Skeletal muscle cell (primary cell): ENCODE results near the gene SPECC1L.

Experiments used
- DNase-seq: peaks from one replicate; pipeline ENCODE4 v3.0.0-alpha.2; 2010; ENCODE audit warnings: low read depth
- H3K4me3 ChIP-seq: 2 replicates; pipeline ENCODE4 v1.5.1; 2011; ENCODE audit warnings: low read depth, mild to moderate bottlenecking, control low read depth, low read length, moderate library complexity

Gene SPECC1L

DNA sequence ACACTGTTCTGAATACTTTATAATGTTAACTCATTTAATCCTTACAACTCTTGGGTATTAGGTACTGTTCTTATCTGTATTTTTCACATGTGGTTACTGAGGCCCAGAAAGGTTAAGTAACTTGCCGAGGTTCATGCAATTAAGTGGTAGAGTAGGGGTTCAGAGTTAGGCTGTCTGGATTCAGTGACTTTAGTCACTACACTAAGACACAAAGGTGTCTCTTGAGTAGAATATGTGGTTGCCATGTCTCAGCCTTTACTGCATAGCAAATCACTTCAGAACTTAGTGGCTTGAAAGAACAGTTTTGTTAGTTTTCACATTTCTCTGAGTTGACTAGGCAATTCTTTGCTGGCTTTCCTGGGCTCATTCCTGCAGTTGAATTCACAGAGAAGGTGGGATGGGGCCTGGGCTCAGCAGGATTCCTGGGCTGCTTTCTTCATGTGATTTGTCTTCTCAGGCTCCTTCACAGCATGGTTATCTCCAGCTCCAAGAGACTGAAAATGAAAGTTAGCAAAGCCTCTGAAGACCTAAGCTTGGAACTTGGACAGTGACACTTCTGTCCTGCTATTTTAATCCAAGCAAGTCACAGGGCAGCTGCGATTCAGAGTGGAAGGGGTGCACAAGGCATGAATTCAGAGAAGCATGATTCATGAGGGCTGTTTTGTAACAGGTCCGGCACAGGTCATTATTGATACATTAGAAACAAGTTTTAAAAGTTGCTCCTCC is 68.3 kb downstream of the SPECC1L start:
- H3K4me3 ChIP-seq, result no peak overlapping the region
- no peak for DNase-seq

DNA sequence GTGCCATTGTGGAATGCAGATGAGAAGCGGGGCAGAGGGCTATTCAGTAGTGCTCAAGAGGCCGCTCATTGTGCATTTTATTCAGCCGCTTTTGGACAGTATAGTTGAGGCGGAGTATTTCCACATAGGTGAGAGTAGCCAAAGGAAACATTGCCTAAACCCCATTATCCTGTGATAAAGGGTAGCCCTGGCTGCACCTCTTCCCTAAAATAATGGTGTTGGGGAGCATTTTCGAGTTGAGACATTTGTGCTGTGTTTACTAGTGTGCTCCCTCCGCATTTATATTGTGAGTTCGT is 68.8 kb downstream of the SPECC1L start:
- H3K4me3 ChIP-seq, result no peak overlapping the region
- DNase-seq, result no peak

DNA sequence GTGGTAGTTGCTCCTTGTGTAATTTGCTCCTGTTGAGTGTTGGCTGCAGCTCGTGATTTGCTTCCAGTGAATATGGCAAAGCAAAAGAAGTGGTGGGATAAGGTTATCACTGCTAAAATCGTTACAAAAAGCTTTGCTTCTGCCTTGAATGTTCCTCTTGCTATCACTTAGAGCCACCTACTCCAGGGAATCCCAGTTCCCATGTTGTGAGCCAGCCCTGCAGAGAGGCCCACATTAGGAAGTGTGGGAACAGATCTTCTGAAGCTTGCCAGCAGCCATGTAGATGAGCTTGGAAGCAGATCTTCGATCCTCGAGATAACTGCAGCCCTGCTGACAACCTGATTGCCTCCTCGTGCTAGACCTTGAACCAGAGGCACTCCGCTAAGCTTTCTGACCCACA is 71.0 kb downstream of the SPECC1L start:
- H3K4me3 ChIP-seq, result no peak overlapping the region
- DNase-seq, result no peak

DNA sequence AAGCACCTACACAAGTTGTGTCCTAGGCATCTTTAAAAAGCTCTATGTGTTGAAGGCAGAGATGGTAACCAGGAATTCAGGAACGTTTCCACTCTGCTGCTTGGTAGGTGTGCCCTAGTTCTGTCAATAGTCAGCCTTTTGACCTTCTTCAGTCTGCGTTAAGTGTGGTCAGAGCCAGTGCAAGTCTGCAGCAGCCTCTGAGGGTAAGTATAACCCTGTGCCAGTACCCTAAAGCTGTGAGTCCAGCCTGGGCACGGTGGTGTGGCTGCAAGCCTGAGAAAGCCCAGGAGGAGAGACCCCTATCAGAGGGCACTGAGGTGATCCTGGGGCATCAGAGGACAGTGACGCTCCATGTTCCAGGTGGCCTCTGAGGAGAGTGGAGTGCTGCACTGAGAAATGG is 80.0 kb downstream of the SPECC1L start:
- H3K4me3 ChIP-seq, result no peak overlapping the region
- no peak for DNase-seq

DNA sequence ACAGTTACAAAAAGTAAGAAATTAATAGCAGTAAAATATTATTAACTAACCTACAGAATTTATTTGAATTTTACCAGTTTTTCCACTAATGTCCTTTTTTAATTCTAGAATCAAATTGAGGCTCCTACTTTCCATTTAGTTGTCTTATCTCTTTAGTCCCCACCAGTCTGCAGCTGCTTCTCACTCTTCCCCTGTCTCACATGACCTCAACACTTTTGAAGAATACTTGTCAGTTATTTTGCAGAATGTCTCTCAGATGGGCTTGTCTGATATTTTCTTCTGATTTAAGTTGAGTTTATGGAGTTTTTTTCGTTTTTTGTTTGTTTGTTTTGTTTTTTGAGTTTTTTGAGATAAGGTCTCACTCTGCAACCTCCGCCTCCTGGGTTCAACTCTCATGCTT is 82.5 kb downstream of the SPECC1L start:
- no peak for DNase-seq
- no peak overlapping the region for H3K4me3 ChIP-seq

DNA sequence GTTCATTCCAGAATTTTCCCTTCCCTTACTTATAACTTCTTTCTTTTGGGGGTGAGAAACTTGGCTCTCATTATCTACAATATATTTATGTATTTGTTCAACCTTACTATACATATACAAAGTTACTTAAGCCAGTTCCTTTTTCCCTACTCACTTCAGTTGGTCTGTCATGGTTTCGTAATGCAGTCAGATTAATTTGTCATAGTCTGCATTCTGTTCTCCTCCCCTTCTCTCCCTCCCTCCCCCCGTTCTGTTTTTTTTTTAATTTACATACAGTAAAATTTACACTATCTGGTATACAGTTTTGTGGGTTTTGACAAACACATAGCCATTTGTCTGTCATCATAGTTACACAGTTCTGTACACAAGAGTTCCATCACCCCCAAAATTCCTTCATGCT is 84.9 kb downstream of the SPECC1L start:
- DNase-seq, result no peak
- no peak overlapping the region for H3K4me3 ChIP-seq

DNA sequence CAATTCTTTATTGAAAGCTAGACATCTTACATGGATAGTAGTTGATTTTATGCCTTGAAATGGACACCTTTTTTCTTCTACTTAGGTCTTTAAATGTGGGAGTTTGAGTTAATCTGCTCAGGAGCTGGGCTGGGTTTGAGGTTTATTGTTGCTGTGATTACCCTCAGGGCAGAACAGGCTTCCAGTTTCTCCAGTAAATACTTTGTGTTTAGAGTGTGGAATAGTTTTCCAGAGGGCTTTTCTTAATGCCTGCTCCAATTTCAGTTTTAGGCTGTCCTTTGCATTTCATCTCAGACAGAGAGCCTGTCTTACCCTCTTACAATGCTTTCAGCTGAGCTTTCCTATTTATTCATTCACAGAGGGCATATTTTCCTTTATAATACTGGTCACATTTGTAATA is 86.9 kb downstream of the SPECC1L start:
- H3K4me3 ChIP-seq, result no peak overlapping the region
- DNase-seq, result no peak

DNA sequence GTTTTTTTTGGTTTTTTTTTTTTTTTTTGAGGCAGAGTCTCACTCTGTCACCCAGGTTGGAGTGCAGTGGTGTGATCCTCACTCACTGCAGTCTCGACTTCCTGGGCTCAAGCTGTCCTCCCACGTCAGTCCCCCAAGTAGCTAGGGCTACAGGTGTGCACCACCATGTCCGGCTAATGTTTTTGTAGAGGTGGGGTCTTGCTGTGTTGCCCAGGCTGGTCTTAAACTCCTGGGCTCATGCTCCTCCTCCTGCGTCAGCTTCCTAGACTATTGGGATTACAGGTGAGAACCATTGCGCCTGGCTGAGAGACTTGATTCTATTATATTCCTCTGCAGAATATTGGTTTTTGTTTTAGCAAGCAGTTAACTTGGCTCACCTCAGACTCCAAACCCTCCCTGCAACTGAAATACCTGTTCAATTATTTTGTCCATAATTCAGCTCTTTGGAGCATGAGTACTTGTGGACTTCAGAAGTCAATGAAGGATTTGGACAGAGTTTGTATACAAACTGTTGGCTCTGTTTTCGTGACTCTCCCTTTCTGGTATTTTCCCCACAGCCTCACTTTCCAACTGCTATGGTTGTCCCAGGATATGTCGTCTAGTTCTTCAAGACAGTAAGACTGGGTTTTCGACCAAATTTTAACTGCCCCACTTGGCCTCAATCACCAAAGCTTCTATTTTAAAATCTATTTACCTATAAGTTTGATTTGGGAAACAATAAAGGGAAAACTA is 87.6 kb downstream of the SPECC1L start:
- no peak for DNase-seq
- no peak overlapping the region for H3K4me3 ChIP-seq

DNA sequence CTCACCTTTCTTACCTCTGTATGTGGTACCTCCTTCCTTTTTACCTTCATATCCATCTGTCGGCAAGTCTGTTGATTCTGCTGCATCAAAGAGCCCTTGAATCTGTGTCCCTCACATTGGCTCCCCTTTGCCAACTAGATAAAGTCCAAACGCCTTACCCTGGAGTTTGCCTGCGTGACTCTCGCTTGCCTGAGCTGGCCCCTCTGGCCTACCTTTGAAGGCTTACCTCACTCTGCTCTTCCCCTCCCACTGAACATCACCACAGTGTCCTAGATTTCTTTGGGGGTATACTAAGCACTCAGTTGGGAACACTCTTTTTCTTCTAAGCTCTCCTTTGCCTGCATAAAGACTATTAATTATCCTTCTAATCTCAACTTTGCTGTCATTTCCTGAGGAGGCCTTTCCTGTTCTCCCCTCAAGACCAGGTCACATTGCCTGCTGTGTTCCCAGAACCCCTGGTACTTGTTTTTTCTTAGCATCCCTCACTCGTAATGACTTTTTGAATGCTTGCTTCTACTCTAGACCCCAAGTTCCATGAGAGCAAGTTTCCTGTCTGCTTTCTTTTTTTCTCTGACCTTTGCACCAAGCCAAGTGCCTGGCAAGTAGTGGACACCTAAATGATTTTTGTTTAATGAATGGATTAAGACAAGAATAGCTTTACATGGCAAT is 89.0 kb downstream of the SPECC1L start:
- DNase-seq, result no peak
- H3K4me3 ChIP-seq, result no peak overlapping the region

DNA sequence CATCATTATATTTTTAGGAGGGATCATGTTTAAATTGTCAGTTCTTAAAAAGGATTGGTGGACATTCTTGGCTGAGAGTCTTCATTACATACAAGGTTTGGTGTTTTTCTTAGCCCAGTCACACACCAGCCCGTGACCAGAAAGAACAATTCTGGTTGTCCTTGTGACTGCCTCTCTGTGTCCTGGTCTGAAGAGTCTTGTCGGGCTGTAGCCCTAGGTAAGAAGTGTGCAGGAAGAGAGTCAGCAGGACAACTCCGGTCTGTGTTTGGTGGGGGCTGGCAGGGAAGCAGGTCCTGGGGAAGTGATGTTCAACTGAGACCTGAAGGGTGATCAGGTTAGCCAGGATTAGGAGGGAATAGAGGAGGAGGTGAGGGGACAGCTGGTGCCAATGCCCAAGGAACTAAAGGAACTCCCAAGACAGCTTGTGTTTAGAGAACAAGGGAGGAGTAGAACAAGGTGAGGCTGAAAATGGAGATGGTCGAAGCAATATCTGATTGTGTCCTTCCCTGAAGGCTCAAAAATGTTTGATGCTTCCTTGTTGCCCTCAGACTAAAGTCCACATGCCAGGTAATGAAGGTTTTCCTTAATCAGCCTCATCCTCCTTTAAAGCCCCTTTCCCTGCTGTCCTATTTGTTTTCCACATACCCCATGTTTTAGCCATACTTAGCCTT is 91.5 kb downstream of the SPECC1L start:
- DNase-seq, result no peak

DNA sequence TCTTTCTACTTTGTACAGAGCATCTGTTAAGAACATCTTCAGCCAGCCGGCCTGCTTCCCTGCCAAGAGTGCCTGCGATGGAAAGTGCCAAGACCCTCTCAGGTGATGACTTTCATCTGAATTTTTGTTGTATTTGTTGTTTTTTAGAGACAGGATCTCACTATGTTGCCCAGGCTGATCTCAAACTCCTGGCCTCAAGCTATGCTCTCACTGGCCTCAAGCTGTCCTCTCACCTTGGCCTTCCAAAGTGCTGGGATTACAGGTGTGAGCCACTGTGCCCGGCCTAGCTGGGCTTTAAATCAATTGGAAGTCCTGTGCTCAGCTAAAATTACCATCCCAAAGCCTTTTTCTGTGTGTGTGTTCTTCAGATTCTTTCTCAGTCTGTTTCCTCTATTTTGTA is 92.6 kb downstream of the SPECC1L start:
- H3K4me3 ChIP-seq, result no peak overlapping the region
- no peak for DNase-seq

More for the DNA sequence above, 91.5 kb downstream of the SPECC1L start:
- H3K4me3 ChIP-seq, result no peak overlapping the region

DNA sequence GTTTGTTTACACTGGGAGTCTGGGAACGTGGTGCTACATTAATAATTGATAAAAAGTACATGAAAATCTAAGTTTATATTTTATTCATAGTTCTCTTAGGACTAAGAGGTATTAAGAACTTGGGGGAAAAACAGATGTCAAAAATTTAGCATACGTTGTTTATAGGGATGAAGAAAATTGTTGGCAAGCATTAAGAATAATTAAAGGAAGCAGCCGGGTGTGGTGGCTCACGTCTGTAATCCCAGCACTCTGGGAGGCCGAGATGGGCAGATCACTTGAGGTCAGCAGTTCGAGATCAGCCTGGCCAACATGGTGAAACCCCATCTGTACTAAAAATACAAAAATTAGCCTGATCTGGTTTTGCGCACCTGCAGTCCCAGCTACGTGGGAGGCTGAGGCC is 96.1 kb downstream of the SPECC1L start:
- DNase-seq, result no peak

DNA sequence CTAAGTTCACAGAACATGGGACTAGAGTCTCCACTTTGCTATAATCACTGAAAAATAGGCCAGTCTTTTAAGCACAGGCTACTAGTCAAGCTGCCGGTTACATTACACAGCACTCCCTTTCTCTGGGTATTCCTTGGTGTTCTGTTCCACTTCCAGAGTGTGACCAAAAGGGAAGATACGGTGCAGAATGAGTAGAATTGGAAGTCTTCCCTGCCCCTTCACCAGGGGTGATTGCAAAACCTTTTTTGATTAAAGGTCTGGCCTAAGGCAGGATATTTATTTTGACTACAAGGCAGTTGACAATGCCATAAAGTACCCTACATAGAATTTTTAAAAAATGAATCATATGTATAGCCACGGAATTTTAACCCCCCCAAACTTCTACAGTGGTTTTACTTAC is 97.2 kb downstream of the SPECC1L start:
- no peak overlapping the region for H3K4me3 ChIP-seq
- DNase-seq, result no peak

More for the DNA sequence above, 96.1 kb downstream of the SPECC1L start:
- no peak overlapping the region for H3K4me3 ChIP-seq

DNA sequence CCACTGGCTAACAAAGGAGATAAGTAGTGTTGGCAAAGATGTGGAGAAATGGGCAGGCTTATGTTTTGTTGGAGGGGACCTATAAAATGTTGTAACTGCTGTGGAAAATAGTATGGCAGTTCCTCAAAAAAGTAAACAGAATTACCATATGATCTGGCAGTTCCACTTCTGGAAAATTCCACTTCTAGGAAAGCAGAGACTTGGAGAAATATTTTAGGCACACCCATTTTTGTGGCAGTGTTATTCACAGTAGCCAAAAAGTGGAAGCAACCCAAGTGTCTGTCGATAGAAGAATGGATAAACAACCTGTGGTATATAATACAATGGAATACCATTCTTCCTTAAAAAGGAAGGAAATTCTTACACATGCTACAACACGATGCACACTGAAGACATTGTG is 99.8 kb downstream of the SPECC1L start:
- DNase-seq, result no peak
- no peak overlapping the region for H3K4me3 ChIP-seq

DNA sequence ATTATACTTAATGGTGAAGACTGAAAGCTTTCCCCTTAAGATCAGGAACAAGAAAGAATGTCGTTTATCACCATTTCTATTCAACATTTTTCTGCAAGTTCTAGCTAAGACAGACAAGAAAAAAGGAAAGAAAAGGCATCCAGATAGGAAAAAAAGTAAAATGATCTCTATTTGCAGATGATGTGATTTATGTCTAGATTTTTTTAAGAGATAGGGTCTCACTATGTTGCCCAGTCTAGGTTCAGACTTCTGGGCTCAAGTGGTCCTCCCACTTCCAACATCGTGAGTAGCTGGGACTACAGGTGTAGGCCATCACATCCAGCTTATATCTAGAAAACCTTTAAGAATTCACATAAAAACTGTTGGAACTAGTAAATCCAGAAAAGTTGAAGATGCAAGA is 105.4 kb downstream of the SPECC1L start:
- DNase-seq, result no peak
- H3K4me3 ChIP-seq, result no peak overlapping the region

DNA sequence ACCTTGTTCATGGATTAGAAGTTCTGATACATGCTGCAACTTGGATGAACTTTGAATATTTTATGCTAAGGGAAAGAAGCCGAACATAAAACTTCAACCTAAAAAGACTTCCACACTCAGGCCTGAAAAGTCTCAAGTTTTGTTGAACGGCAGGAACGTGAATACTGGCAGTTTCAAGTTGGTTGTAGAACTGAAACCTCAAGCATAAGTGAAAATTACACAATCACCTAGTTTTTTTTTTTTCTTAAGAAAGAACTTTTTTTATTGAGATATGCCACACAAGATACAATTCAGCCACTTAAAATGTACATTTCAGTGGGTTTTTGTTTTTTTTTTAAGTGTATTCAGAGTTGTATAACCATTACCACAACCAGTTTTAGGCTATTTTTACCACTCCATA is 106.0 kb downstream of the SPECC1L start:
- DNase-seq, result no peak
- H3K4me3 ChIP-seq, result no peak overlapping the region

DNA sequence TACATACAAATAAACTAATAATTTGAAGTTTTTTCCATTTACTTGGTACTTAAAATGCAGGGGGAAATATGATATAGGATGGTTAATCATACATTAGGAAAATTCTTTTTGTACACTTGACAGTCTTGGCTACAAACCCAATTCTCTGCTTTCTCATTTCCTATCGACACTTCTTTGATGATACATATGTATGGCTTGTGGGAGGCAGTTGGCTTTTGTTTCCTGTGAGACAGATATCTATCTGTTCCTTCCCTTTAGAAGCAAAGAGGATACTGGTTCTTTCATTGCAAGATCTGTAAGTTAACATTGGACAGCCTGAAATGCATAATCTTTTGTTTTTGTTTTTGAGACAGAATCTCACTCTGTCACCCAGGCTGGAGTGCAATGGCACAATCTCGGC is 108.9 kb downstream of the SPECC1L start:
- no peak overlapping the region for H3K4me3 ChIP-seq
- no peak for DNase-seq

DNA sequence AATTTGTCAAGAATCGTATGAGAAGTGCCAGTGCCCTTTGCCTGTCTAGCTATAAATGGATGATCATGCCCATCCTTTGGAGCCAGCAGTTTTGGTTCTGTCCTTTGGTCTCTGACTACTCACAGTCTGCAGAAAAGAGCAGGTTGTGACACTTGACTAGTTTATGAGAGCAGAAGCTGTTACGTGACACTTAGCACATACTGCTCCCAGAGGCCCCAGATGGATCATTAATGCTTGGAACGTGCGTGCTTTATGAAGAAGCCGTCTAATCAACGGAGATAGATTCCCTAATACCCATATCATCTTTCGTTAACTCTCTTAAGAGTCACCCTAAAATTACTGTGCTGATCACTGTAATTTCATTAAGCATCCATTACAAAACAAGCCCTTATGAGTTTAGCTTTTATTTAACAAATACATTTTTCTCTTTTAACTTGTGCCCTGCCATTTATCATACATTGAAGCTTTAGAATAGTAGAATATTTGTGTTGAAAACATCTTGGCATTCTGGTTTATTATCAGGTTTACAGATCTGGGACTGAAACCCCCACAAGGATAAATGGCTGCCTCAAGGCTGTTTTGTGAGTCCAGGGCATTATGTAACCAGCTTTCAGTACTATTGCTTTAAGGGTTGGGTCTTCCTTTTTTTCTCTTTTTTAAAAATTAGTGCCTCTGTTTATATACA is 109.7 kb downstream of the SPECC1L start:
- no peak for DNase-seq

DNA sequence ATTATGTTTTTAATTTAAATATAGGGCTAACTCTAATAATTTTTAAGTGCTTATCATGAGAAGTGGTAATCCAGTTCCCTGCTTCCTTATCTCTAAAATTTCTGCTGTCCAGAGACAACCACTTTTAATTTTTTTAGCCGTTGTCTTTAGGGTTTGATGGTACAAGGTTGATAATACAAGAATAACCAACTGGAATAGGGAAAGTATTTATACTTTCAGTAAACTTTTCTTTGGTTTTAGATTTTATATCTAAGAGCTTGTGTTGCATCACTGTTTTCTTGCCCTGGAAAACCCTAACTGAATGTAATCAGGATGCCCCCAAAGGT is 110.2 kb downstream of the SPECC1L start:
- DNase-seq, result no peak
- H3K4me3 ChIP-seq, result no peak overlapping the region

More for the DNA sequence above, 109.7 kb downstream of the SPECC1L start:
- H3K4me3 ChIP-seq, result no peak overlapping the region

DNA sequence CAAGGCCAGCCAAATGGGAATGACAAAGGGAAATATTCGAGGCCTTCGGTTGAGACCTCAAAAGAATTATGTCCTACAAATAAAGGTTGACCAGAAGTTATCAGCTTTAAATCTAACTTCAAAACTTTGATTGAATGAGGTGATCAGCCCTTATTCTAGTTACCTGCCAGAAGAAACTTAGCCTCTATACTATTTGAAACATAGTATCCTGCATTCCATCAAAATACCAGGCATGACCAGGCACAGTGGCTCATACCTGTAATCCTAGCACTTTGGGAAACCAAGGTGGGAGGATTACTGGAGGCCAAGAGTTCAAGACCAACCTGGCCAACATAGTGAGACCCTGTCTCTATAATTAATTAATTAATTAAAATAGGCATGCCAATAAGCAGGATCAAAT is 112.4 kb downstream of the SPECC1L start:
- H3K4me3 ChIP-seq, result no peak overlapping the region
- no peak for DNase-seq
